ENCODE results near the gene STOX2. TPM values are rescaled to one million over a fixed set of nuclear protein-coding genes. Genes with fewer than 3 reads are reported as not detected.

Gene STOX2
- total and polyA plus RNA-seq, 2 of the 8 experiments (the other 6 are each of a cell fraction or from before 2014, with no cell fraction given), result 5.5 to 20.0 TPM

DNA sequence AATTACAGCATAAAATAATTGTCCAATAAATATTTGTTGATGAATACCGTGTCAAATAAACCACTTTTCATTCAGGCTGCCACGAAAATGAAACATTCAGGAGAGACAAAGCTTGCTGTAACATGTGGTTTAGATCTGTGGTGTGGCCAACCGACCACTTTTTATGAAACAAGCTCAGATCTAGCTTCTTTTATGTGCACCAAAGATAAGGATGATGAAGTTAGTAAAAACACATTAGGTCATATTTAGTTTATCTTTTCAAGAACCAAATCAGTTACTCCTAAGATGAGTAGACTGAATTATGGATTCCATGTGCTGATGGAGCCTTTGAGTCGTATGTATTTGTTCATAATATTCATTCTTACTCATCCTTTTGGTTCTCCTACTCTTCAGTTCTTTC is 35.8 kb downstream of the STOX2 start:
- TF ChIP-seq GTF2F1 (IDR thresholded peaks at IDR 0.05; ENCODE audit: borderline replicate concordance, low read depth, low read length), result no peak
- no peak for TF ChIP-seq SP4 (IDR thresholded peaks at IDR 0.05; ENCODE audit: low read length)
- no peak for TF ChIP-seq GABPA (IDR thresholded peaks at IDR 0.05; ENCODE audit: borderline replicate concordance, insufficient read depth, low read length)
- TF ChIP-seq, protein P1, sequence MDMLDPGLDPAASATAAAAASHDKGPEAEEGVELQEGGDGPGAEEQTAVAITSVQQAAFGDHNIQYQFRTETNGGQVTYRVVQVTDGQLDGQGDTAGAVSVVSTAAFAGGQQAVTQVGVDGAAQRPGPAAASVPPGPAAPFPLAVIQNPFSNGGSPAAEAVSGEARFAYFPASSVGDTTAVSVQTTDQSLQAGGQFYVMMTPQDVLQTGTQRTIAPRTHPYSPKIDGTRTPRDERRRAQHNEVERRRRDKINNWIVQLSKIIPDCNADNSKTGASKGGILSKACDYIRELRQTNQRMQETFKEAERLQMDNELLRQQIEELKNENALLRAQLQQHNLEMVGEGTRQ (IDR thresholded peaks at IDR 0.05; ENCODE audit: low read length), result no peak
- no peak for TF ChIP-seq FOSL1 (IDR thresholded peaks at IDR 0.05; ENCODE audit: insufficient read depth, low read depth, low read length)
- TF ChIP-seq RAD21 (IDR thresholded peaks at IDR 0.05 in 1 of 2, conservative IDR thresholded peaks at IDR 0.05 in 1 of 2; ENCODE audit: low read depth in 2 of 2, low read length in 2 of 2), result no peak
- no peak for TF ChIP-seq HDAC2 (IDR thresholded peaks at IDR 0.05; ENCODE audit: borderline replicate concordance in 1 of 2, low read depth in 2 of 2, low read length in 2 of 2)
- no peak overlapping the region for H3K4me3 ChIP-seq (ENCODE audit: extremely low read depth in 1 of 4, insufficient read depth in 2 of 4, low read depth in 3 of 4, low read length in 4 of 4)
- no peak overlapping the region for H3K9ac ChIP-seq (replicated peaks in 1 of 4; ENCODE audit: extremely low read depth in 1 of 4, low read depth in 3 of 4, low read length in 3 of 4)
- H2BK20ac ChIP-seq (ENCODE audit: low read length), result no peak overlapping the region
- no peak overlapping the region for H4K5ac ChIP-seq (ENCODE audit: insufficient read length, low read depth, low read length)
- peaks cover 0 to 7% of the 10 kb centered on the region in 2 experiments; a peak in 1 of 4 replicates for H3K79me2 ChIP-seq (ENCODE audit: control insufficient read depth in 1 of 2, insufficient read depth in 2 of 2, low read length in 2 of 2)
- H2BK12ac ChIP-seq (ENCODE audit: low read depth, low read length), result no peak overlapping the region
- no peak overlapping the region for H4K91ac ChIP-seq (replicated peaks; ENCODE audit: insufficient read length, low read length)
- ChIA-PET CTCF (ENCODE audit: partially characterized antibody) (no interaction called here), POLR2A (ENCODE audit: partially characterized antibody) (interaction anchor here (1.5 kb wide), 1 partner anchor 34 kb away, joined by 3 read pairs; no protein-coding TSS in a partner anchor)
- DNase-seq (ENCODE audit: low read depth in 1 of 2, low spot score in 2 of 2) (no peak), FAIRE-seq (no peak)
- H3K27ac ChIP-seq (ENCODE audit: low read depth, low read length), result no peak overlapping the region
- no peak overlapping the region for H2AK5ac ChIP-seq (ENCODE audit: low read depth, low read length)
- no peak overlapping the region for H3K4ac ChIP-seq (replicated peaks; ENCODE audit: insufficient read length, low read depth, low read length)
- 67% methylated on average over 4 of the region's 4 CpGs; no CpG with 5 or more reads in 1 of the 2 experiments for WGBS, 2 experiments (ENCODE audit: extremely low coverage in 1 of 2, insufficient coverage in 1 of 2, insufficient read length in 1 of 2, insufficient replicate concordance in 2 of 2, low coverage in 1 of 2, low lambda C conversion rate in 2 of 2, missing lambda C conversion rate in 1 of 2)
- no peak overlapping the region for H3K23ac ChIP-seq (ENCODE audit: insufficient read length)
- no peaks in the 10 kb centered on the region for H3K9me3 ChIP-seq (ENCODE audit: insufficient read depth in 2 of 2, low read depth in 1 of 2, low read length in 1 of 2)
- H4K20me1 ChIP-seq (replicated peaks in 1 of 2; ENCODE audit: control insufficient read depth in 1 of 2, insufficient read depth in 2 of 2, low read length in 2 of 2), result no peaks in the 10 kb centered on the region
- no peak overlapping the region for H3K56ac ChIP-seq (replicated peaks; ENCODE audit: insufficient read length, low read depth, low read length)
- no peak overlapping the region for H2BK15ac ChIP-seq (ENCODE audit: low read length)
- H4K8ac ChIP-seq (ENCODE audit: extremely low read depth, insufficient read depth, low read length), result no peak overlapping the region
- H3K14ac ChIP-seq (ENCODE audit: insufficient read length), result no peak overlapping the region
- no peaks in the 10 kb centered on the region for H3K23me2 ChIP-seq (ENCODE audit: low read depth, low read length)
- H3K18ac ChIP-seq (ENCODE audit: extremely low read depth, low read length), result no peak overlapping the region
- no peak overlapping the region for H2AFZ ChIP-seq (ENCODE audit: low read length)
- no peaks in the 10 kb centered on the region for H3K79me1 ChIP-seq (ENCODE audit: low read depth, low read length)
- no peak overlapping the region for H2BK120ac ChIP-seq (replicated peaks; ENCODE audit: low read depth, low read length)
- no peak overlapping the region for H2BK5ac ChIP-seq (ENCODE audit: low read depth, low read length)
- peaks cover 0 to 4% (median 2%) of the 10 kb centered on the region in 4 experiments; a peak in 3 of 7 replicates for H3K4me1 ChIP-seq (replicated peaks in 1 of 4; ENCODE audit: control insufficient read depth in 3 of 4, insufficient read depth in 4 of 4, low read length in 3 of 4)
- no peaks in the 10 kb centered on the region for H3K27me3 ChIP-seq (replicated peaks in 1 of 4; ENCODE audit: control insufficient read depth in 3 of 4, extremely low read depth in 1 of 4, insufficient read depth in 3 of 4, low read length in 3 of 4)
- H3K4me2 ChIP-seq (ENCODE audit: insufficient read depth in 1 of 2, low read depth in 2 of 2, low read length in 2 of 2), result no peak overlapping the region
- H3K36me3 ChIP-seq (ENCODE audit: control insufficient read depth in 2 of 4, insufficient read depth in 4 of 4, low read length in 3 of 4), result no peaks in the 10 kb centered on the region
